ENCODE data around the gene U2AF2. TPM values are rescaled to one million over a fixed set of nuclear protein-coding genes. Genes with fewer than 3 reads are reported as not detected.
A peak's percentile ranks its signal among the peaks of the same experiment; 100 is the strongest.

U2AF2 gene
- total and polyA plus RNA-seq, 2 of the 8 experiments (the other 6 are each of a cell fraction or from before 2014, with no cell fraction given): 162 to 252 TPM

- TF ChIP-seq PHF8 (conservative IDR thresholded peaks at IDR 0.05; ENCODE audit: low read depth, low read length) (no peak; the same call in 1 of the 2 replicates), TAF1 (IDR thresholded peaks at IDR 0.05; ENCODE audit: low read depth, low read length) (peak; percentile 52), GABPA (IDR thresholded peaks at IDR 0.05; ENCODE audit: borderline replicate concordance, insufficient read depth, low read length) (peak; percentile 82; the same call in 1 of the 2 replicates), MAX (IDR thresholded peaks at IDR 0.05) (peak; percentile 78), RAD21 (IDR thresholded peaks at IDR 0.05 in 1 of 2, conservative IDR thresholded peaks at IDR 0.05 in 1 of 2; ENCODE audit: low read depth in 2 of 2, low read length in 2 of 2) (no peak), POLR2AphosphoS5 (IDR thresholded peaks at IDR 0.05; ENCODE audit: low read depth, low read length) (peak; percentile 20; the same call in 1 of the 2 replicates), CBX5 (IDR thresholded peaks at IDR 0.05; ENCODE audit: low read depth, low read length) (no peak), TBP (IDR thresholded peaks at IDR 0.05; ENCODE audit: low read depth, low read length) (peak; percentile 43), POLR2A (IDR thresholded peaks at IDR 0.05; ENCODE audit: control extremely low read depth in 1 of 2, low read depth in 2 of 2, low read length in 2 of 2) (peak; percentile 49 to 71), CHD7 (IDR thresholded peaks at IDR 0.05; ENCODE audit: insufficient replicate concordance, low read length) (no peak), SIN3A (conservative IDR thresholded peaks at IDR 0.05 in 1 of 2, IDR thresholded peaks at IDR 0.05 in 1 of 2; ENCODE audit: low read depth in 1 of 2, low read length in 2 of 2) (no peak; a peak in 1 of 4 replicates)
Observed at GRCh38 chr19:55605207-55605636, 49.6 kb upstream of the U2AF2 start (continued).

All from H1 (cell line).